A673 (cell line): ENCODE data around the gene RIPK1.

Experiments
- EZH2 ChIP-seq: fragments of 200-600 bp; sonication (generic); IDR thresholded peaks from 2 replicates; pipeline ENCODE4 v1.6.1; 2017; ENCODE audit warnings: borderline replicate concordance, low read depth, mild to moderate bottlenecking, mixed read lengths, antibody characterized with exemption, low read length; ENCODE audit not compliant: poor library complexity, severe bottlenecking
- TF ChIP-seq, protein P1 (sequence below): fragments of 300-800, 200-600 bp; sonication (generic); conservative IDR thresholded peaks from 2 replicates; pipeline ENCODE4 v1.5.1; 2017; ENCODE audit warnings: low read depth, mild to moderate bottlenecking, antibody characterized with exemption, low read length, moderate library complexity, mixed read lengths

- TF ChIP-seq, protein P1, sequence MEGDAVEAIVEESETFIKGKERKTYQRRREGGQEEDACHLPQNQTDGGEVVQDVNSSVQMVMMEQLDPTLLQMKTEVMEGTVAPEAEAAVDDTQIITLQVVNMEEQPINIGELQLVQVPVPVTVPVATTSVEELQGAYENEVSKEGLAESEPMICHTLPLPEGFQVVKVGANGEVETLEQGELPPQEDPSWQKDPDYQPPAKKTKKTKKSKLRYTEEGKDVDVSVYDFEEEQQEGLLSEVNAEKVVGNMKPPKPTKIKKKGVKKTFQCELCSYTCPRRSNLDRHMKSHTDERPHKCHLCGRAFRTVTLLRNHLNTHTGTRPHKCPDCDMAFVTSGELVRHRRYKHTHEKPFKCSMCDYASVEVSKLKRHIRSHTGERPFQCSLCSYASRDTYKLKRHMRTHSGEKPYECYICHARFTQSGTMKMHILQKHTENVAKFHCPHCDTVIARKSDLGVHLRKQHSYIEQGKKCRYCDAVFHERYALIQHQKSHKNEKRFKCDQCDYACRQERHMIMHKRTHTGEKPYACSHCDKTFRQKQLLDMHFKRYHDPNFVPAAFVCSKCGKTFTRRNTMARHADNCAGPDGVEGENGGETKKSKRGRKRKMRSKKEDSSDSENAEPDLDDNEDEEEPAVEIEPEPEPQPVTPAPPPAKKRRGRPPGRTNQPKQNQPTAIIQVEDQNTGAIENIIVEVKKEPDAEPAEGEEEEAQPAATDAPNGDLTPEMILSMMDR = no peak
- TF ChIP-seq EZH2 = no peak
Measured at GRCh38 chr6:3032986-3033385, 35.3 kb upstream of the RIPK1 start.
